Loucy (cell line): ENCODE results near the gene SEPTIN7.

Source experiments
- EZH2phosphoT487 ChIP-seq: fragments of 200-600 bp; IDR thresholded peaks from 2 replicates; pipeline ENCODE4 v1.6.1; 2018; ENCODE audit warnings: antibody characterized with exemption, mild to moderate bottlenecking, moderate library complexity, borderline replicate concordance
- TF ChIP-seq, protein P1 (sequence below): fragments of 200-600 bp; sonication (generic); conservative IDR thresholded peaks from 2 replicates; pipeline ENCODE4 v1.5.1; 2014; ENCODE audit warnings: mild to moderate bottlenecking, antibody characterized with exemption, low read length

- TF ChIP-seq, protein P1, sequence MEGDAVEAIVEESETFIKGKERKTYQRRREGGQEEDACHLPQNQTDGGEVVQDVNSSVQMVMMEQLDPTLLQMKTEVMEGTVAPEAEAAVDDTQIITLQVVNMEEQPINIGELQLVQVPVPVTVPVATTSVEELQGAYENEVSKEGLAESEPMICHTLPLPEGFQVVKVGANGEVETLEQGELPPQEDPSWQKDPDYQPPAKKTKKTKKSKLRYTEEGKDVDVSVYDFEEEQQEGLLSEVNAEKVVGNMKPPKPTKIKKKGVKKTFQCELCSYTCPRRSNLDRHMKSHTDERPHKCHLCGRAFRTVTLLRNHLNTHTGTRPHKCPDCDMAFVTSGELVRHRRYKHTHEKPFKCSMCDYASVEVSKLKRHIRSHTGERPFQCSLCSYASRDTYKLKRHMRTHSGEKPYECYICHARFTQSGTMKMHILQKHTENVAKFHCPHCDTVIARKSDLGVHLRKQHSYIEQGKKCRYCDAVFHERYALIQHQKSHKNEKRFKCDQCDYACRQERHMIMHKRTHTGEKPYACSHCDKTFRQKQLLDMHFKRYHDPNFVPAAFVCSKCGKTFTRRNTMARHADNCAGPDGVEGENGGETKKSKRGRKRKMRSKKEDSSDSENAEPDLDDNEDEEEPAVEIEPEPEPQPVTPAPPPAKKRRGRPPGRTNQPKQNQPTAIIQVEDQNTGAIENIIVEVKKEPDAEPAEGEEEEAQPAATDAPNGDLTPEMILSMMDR: no peak
- no peak for TF ChIP-seq EZH2phosphoT487
These were observed 5.0 kb downstream of the SEPTIN7 start for GRCh38 chr7:35805876-35806275.
